ENCODE results near the gene PRDM11. TPM values are rescaled to one million over a fixed set of nuclear protein-coding genes. Genes with fewer than 3 reads are reported as not detected.

The PRDM11 gene
- total and polyA plus RNA-seq, 2 of the 4 experiments (the other 2 are of a cell fraction), result 2.2 to 2.7 TPM

- Histone ChIP-seq H3K9ac (ENCODE audit: low read depth, low read length) (no peak overlapping the region), H2AFZ (replicated peaks; ENCODE audit: low read length, poor library complexity) (no peak overlapping the region), H3K4me3 (ENCODE audit: insufficient read depth, low read depth, low read length) (no peak overlapping the region), H3K23ac (ENCODE audit: low read depth, low read length) (no peak overlapping the region), H3K4ac (ENCODE audit: low read depth, low read length) (no peak overlapping the region), H3K56ac (ENCODE audit: extremely low read depth, insufficient read depth, low read length) (no peak overlapping the region), H3K4me2 (ENCODE audit: low read depth, low read length) (no peak overlapping the region), H2BK120ac (ENCODE audit: low read depth, low read length) (no peak overlapping the region), H2BK5ac (ENCODE audit: low read depth, low read length, poor library complexity, severe bottlenecking) (no peak overlapping the region), H3K27ac (ENCODE audit: insufficient read depth, low read length) (no peak overlapping the region), H3K18ac (ENCODE audit: low read depth, low read length) (no peak overlapping the region), H3K36me3 (ENCODE audit: control insufficient read depth, insufficient read depth, low read length) (no peaks in the 10 kb centered on the region), H4K8ac (ENCODE audit: low read depth in 2 of 2, low read length in 2 of 2) (no peak overlapping the region), H4K91ac (ENCODE audit: insufficient read depth, low read depth, low read length) (no peak overlapping the region), H3K4me1 (ENCODE audit: control insufficient read depth, insufficient read depth, low read length) (no peaks in the 10 kb centered on the region), H3K27me3 (ENCODE audit: control insufficient read depth, insufficient read depth, low read length) (peaks cover 17% of the 10 kb centered on the region), H3K14ac (replicated peaks; ENCODE audit: low read depth, low read length) (no peak overlapping the region), H4K5ac (ENCODE audit: low read depth, low read length) (no peak overlapping the region), H2BK20ac (ENCODE audit: low read depth, low read length) (no peak overlapping the region), H2BK15ac (ENCODE audit: low read depth, low read length) (no peak overlapping the region), H3K79me1 (ENCODE audit: low read depth in 1 of 2, low read length in 2 of 2) (no peaks in the 10 kb centered on the region), H4K20me1 (ENCODE audit: insufficient read depth, low read length) (no peaks in the 10 kb centered on the region), H2AK9ac (replicated peaks; ENCODE audit: low read depth, low read length, poor library complexity) (no peak overlapping the region), H3K9me3 (ENCODE audit: control insufficient read depth, insufficient read depth, low read length) (no peaks in the 10 kb centered on the region), H2AK5ac (ENCODE audit: low read depth, low read length) (no peak overlapping the region), H3K9me1 (ENCODE audit: insufficient read depth, low read length) (no peaks in the 10 kb centered on the region)
- no peak for TF ChIP-seq CHD1 (IDR thresholded peaks at IDR 0.05; ENCODE audit: low read depth, low read length)
- no peak for TF ChIP-seq NFE2L2 (IDR thresholded peaks at IDR 0.05; ENCODE audit: low read depth, low read length)
- TF ChIP-seq MAZ (IDR thresholded peaks at IDR 0.05; ENCODE audit: borderline replicate concordance, low read depth, low read length), result no peak
- no peak for TF ChIP-seq MXI1 (IDR thresholded peaks at IDR 0.05; ENCODE audit: borderline replicate concordance, low read depth, low read length)
- no peak for TF ChIP-seq RFX5 (IDR thresholded peaks at IDR 0.05; ENCODE audit: low read depth, low read length)
- TF ChIP-seq CTCF (conservative IDR thresholded peaks at IDR 0.05; ENCODE audit: low read depth, low read length), result no peak
- no peak for TF ChIP-seq BHLHE40 (IDR thresholded peaks at IDR 0.05; ENCODE audit: low read depth, low read length)
- no peak for TF ChIP-seq FOS (IDR thresholded peaks at IDR 0.05; ENCODE audit: low read depth, low read length)
- TF ChIP-seq POLR2A (IDR thresholded peaks at IDR 0.05; ENCODE audit: low read depth, low read length), result no peak
- TF ChIP-seq CEBPB (IDR thresholded peaks at IDR 0.05; ENCODE audit: low read depth, low read length), result no peak
- TF ChIP-seq MAFK (IDR thresholded peaks at IDR 0.05; ENCODE audit: low read depth, low read length), result no peak
- no peak for TF ChIP-seq RCOR1 (IDR thresholded peaks at IDR 0.05; ENCODE audit: insufficient replicate concordance, low read length)
- TF ChIP-seq SMC3 (IDR thresholded peaks at IDR 0.05; ENCODE audit: low read depth, low read length), result no peak
- TF ChIP-seq USF2 (IDR thresholded peaks at IDR 0.05; ENCODE audit: low read depth, low read length), result no peak
- no peak for TF ChIP-seq ELK1 (IDR thresholded peaks at IDR 0.05; ENCODE audit: borderline replicate concordance, low read depth, low read length)
- no peak for TF ChIP-seq RAD21 (IDR thresholded peaks at IDR 0.05; ENCODE audit: low read length)
- POLR2A ChIA-PET (ENCODE audit: unreplicated experiment), result no interaction called here
- no CpG with 5 or more reads among the region's 2 CpGs for WGBS, 2 experiments (ENCODE audit: extremely low coverage in 2 of 2, insufficient read length in 1 of 2)
- BruUV-seq (replicated peaks), result no TSS peak
- no peak for DNase-seq
- in situ Hi-C loops (cut with MboI; ENCODE audit: low sequenced_read_pairs), result no loop called here
- no peak for ATAC-seq (ENCODE audit: low read depth)
- intact Hi-C loops (cut with micrococcal nuclease), result no loop called here
- CTCF ChIA-PET, result no interaction called here
- dilution Hi-C loops (cut with HindIII; ENCODE audit: low sequenced_read_pairs, unreplicated experiment), result no loop called here
Measured at GRCh38 chr11:45272701-45273100, 126.3 kb downstream of the PRDM11 start.
